Karpas-422 (cell line): Measurements from ENCODE around the gene EVA1B. TPM values are rescaled to one million over a fixed set of nuclear protein-coding genes. Genes with fewer than 3 reads are reported as not detected.
A peak's percentile ranks its signal among the peaks of the same experiment; 100 is the strongest.

ENCODE experiments used
- DNase-seq: peaks from one replicate; pipeline ENCODE4 v3.0.0-alpha.2; 2015
- H2AFZ ChIP-seq: fragments of 200-600 bp; sonication (generic); 2 replicates; pipeline ENCODE4 v1.6.1; 2014; ENCODE audit warnings: antibody characterized with exemption, low read length, mixed read lengths
- H3K27ac ChIP-seq: fragments of 200-600 bp; sonication (generic); 2 replicates; pipeline ENCODE4 v1.5.1; 2014; ENCODE audit warnings: mild to moderate bottlenecking, low read length, moderate library complexity
- H3K27me3 ChIP-seq: fragments of 200-600 bp; sonication (generic); 2 replicates; pipeline ENCODE4 v1.6.1; 2014; ENCODE audit warnings: low read length, mixed read lengths
- H3K36me3 ChIP-seq: fragments of 200-600 bp; sonication (generic); 2 replicates; pipeline ENCODE4 v1.6.1; 2014; ENCODE audit warnings: low read length, mixed read lengths; ENCODE audit not compliant: insufficient read depth
- H3K4me1 ChIP-seq: fragments of 200-600 bp; sonication (generic); 2 replicates; pipeline ENCODE4 v1.6.1; 2014; ENCODE audit warnings: mild to moderate bottlenecking, low read length, mixed read lengths
- H3K4me2 ChIP-seq: fragments of 200-600 bp; sonication (generic); 2 replicates; pipeline ENCODE4 v1.6.1; 2014; ENCODE audit warnings: low read length, low read depth, mild to moderate bottlenecking; ENCODE audit not compliant: poor library complexity, severe bottlenecking
- H3K4me3 ChIP-seq: fragments of 200-600 bp; sonication (generic); 2 replicates; pipeline ENCODE4 v1.5.1; 2014; ENCODE audit warnings: mild to moderate bottlenecking, antibody characterized with exemption, low read length, mixed read lengths
- H3K79me2 ChIP-seq: fragments of 200-600 bp; sonication (generic); 2 replicates; pipeline ENCODE4 v1.6.1; 2014; ENCODE audit warnings: mild to moderate bottlenecking, low read length, mixed read lengths
- H3K9ac ChIP-seq: fragments of 200-600 bp; sonication (generic); 2 replicates; pipeline ENCODE4 v1.6.0; 2014; ENCODE audit warnings: low read length
- H3K9me2 ChIP-seq: fragments of 200-600 bp; sonication (generic), shearing (Covaris generic); replicated peaks from 2 replicates; pipeline ENCODE4 v1.6.0; 2014; ENCODE audit warnings: mild to moderate bottlenecking, low read length, moderate library complexity; ENCODE audit not compliant: insufficient read depth
- H3K9me3 ChIP-seq: fragments of 300-700, 200-600 bp; sonication (generic); 2 replicates; pipeline ENCODE4 v1.6.1; 2014; ENCODE audit warnings: low read length, mixed read lengths
- H4K20me1 ChIP-seq: fragments of 200-600 bp; sonication (generic); 2 replicates; pipeline ENCODE4 v1.6.1; 2014; ENCODE audit warnings: mild to moderate bottlenecking, antibody characterized with exemption, low read length, low read depth; ENCODE audit not compliant: insufficient read depth
- total RNA-seq: library from RNA; depleted of rRNA; stranded (reverse); fragments of >200 nt; shearing (Covaris generic); gene quantifications from 2 replicates; pipeline ENCODE4 v1.2.3, GENCODE V29; 2014; ENCODE audit warnings: low replicate concordance

Gene EVA1B
- total RNA-seq, 1 experiment from 2014 or later, result 0.75 TPM

DNA sequence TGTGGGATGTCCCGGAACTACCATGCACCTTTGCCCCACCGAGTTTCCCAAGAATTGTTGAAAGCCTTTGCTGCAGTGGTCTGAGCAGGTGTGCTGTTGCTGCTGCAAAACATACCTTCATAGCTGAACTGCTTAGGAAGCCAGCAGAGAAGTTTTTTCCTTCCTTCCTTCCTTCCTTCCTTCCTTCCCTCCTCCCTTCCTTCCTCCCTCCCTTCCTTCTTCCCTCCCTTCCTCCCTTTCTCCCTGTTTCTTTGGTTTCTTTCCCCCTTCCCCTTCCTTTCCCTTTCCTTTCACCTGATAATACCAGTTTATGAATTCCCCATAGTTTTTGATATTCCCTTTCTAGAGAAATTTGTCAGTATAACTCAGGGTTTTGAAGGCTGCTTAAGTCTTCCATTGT lies 28.1 kb downstream of the EVA1B start:
- H3K36me3 ChIP-seq, result peaks cover 50% of the 10 kb centered on the region; the same call in 1 of the 2 replicates
- H3K4me3 ChIP-seq, result no peak overlapping the region
- H3K27me3 ChIP-seq, result no peaks in the 10 kb centered on the region
- H4K20me1 ChIP-seq, result no peaks in the 10 kb centered on the region
- H3K4me2 ChIP-seq, result no peak overlapping the region
- no peaks in the 10 kb centered on the region for H3K4me1 ChIP-seq
- no peaks in the 10 kb centered on the region for H3K9me3 ChIP-seq
- no peak for DNase-seq
- no peaks in the 10 kb centered on the region for H3K9me2 ChIP-seq
- H3K9ac ChIP-seq, result no peak overlapping the region
- no peak overlapping the region for H3K27ac ChIP-seq
- no peak overlapping the region for H2AFZ ChIP-seq
- H3K79me2 ChIP-seq, result peaks cover 9% of the 10 kb centered on the region; the same call in 1 of the 2 replicates

DNA sequence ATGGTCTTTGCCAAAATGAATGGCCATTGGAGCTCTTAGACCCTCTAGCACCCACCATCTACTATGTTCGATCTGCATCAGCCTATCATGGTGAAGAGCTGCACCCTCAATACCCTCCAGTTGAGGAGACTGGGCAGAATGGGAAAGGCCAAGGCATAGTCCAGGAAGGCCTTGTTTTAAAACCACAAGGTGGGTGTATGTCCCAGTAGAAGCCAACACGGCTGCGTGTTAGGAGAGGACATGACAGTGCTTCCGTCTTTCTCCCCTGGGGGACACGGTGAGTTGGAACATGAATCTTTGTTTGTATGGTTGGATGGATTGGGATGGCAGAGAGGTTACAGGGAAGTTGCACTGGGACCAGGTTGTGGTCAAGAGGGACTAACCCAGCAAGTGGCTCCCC lies 35.9 kb downstream of the EVA1B start:
- no peaks in the 10 kb centered on the region for H3K27me3 ChIP-seq
- H3K9ac ChIP-seq, result no peak overlapping the region
- H3K79me2 ChIP-seq, result peaks cover 49% of the 10 kb centered on the region
- no peak for DNase-seq
- H3K9me2 ChIP-seq, result no peaks in the 10 kb centered on the region
- no peaks in the 10 kb centered on the region for H4K20me1 ChIP-seq
- no peak overlapping the region for H2AFZ ChIP-seq
- no peak overlapping the region for H3K4me3 ChIP-seq
- H3K36me3 ChIP-seq, result peaks cover 52% of the 10 kb centered on the region
- H3K9me3 ChIP-seq, result no peaks in the 10 kb centered on the region
- H3K4me2 ChIP-seq, result no peak overlapping the region
- H3K4me1 ChIP-seq, result peaks cover 34% of the 10 kb centered on the region
- H3K27ac ChIP-seq, result no peak overlapping the region

DNA sequence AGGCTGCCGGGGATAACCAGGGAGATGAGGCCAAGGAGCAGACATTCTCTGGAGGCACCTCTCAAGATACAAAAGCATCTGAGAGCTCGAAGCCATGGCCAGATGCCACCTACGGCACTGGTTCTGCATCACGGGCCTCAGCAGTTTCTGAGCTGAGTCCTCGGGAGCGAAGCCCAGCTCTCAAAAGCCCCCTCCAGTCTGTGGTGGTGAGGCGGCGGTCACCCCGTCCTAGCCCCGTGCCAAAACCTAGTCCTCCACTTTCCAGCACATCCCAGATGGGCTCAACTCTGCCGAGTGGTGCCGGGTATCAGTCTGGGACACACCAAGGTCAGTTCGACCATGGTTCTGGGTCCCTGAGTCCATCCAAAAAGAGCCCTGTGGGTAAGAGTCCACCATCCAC lies 36.6 kb downstream of the EVA1B start:
- H3K9me3 ChIP-seq, result no peaks in the 10 kb centered on the region

DNA sequence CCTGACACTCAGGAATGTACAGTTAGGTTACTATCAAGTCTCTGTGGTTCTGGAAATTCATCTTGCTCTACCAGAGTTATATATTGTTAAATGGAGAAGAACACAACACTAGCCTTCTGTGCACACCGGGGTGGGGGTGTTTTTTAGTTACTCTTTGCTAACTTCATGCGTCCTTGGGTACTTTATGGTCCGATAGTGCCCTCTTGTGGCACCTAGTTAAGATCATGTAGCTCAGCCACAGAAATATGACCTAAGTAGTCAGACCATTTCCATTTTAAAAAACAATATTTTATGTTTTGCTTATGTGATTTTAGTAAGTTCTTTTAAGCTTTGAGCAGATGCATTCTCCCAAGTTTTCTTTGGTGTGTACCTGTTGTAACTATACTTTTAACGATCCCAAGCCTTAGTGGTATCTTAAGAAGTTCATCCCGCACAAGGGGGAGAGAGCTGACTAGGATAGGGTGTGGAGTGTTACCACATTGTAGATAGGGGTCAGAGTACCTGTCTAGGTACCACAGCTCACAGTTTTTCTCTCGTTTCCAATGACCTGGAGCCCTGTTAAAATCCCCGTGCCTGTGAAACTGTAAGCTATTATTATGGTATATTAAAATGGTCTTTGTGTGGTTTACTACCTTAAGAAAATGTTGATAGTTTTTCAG lies 37.9 kb downstream of the EVA1B start:
- H3K4me1 ChIP-seq, result peaks cover 37% of the 10 kb centered on the region
- H3K9ac ChIP-seq, result no peak overlapping the region
- H3K9me2 ChIP-seq, result no peaks in the 10 kb centered on the region
- peak; percentile 95 for DNase-seq
- H3K4me3 ChIP-seq, result no peak overlapping the region
- peak overlapping the region; percentile 89 for H3K27ac ChIP-seq
- peaks cover 39% of the 10 kb centered on the region for H3K36me3 ChIP-seq
- H2AFZ ChIP-seq, result no peak overlapping the region
- peaks cover 45% of the 10 kb centered on the region for H3K79me2 ChIP-seq
- no peaks in the 10 kb centered on the region for H3K27me3 ChIP-seq
- H3K4me2 ChIP-seq, result peak overlapping the region; percentile 56
- H4K20me1 ChIP-seq, result no peaks in the 10 kb centered on the region
- no peaks in the 10 kb centered on the region for H3K9me3 ChIP-seq

More for the DNA sequence above, 36.6 kb downstream of the EVA1B start:
- no peak overlapping the region for H3K4me3 ChIP-seq
- DNase-seq, result no peak
- no peak overlapping the region for H2AFZ ChIP-seq
- peaks cover 50% of the 10 kb centered on the region for H3K36me3 ChIP-seq
- H3K9ac ChIP-seq, result no peak overlapping the region
- H3K27me3 ChIP-seq, result no peaks in the 10 kb centered on the region
- no peak overlapping the region for H3K4me2 ChIP-seq
- peaks cover 48% of the 10 kb centered on the region for H3K79me2 ChIP-seq
- no peaks in the 10 kb centered on the region for H4K20me1 ChIP-seq
- no peaks in the 10 kb centered on the region for H3K9me2 ChIP-seq
- peaks cover 37% of the 10 kb centered on the region for H3K4me1 ChIP-seq
- H3K27ac ChIP-seq, result no peak overlapping the region

DNA sequence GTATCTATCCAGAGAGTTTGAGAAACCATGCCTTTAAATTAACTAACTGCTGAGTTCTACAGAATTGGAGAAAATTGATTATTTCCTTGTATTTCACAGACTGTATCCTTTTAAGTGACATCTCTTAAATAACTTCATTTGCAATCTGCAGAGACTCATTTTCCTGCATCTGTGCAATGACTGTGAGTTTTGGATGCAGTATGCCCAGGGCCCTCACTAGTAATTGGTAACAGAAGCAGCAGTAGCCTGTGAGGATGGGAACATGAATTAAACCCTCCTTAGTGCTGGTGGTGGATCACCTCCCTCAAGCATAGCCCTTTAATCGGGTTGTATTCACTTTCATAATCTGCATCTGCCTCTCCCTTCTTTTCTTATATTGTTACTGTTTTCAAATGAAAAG lies 38.9 kb downstream of the EVA1B start:
- Histone ChIP-seq H3K9ac (peak overlapping the region; percentile 36), H3K4me3 (no peak overlapping the region), H3K27ac (peak overlapping the region; percentile 89), H3K36me3 (peaks cover 36% of the 10 kb centered on the region), H3K9me2 (no peaks in the 10 kb centered on the region), H3K4me2 (peak overlapping the region; percentile 56), H4K20me1 (no peaks in the 10 kb centered on the region), H2AFZ (no peak overlapping the region), H3K9me3 (no peaks in the 10 kb centered on the region), H3K4me1 (peaks cover 38% of the 10 kb centered on the region), H3K79me2 (peaks cover 51% of the 10 kb centered on the region), H3K27me3 (no peaks in the 10 kb centered on the region)
- no peak for DNase-seq

DNA sequence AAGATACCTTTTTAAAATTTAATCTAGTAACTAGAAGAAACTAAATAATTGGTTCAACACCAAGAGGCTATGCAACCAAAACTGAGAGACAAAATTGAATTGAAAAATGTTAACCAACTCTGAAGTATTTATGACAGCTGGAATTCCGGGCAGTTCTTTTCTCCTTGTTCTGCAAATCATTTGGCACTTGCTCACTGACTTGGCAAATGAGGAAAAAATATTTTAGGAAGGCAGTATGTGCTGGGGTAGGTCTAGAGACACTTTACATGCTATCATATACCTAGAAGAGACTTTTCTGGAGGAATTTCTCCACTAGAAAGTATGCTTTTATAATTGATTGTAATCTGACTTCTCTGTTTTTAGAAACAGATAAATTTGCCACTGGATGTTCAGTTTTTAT lies 39.4 kb downstream of the EVA1B start:
- no peaks in the 10 kb centered on the region for H3K27me3 ChIP-seq
- H3K4me2 ChIP-seq, result peak overlapping the region; percentile 56
- H4K20me1 ChIP-seq, result no peaks in the 10 kb centered on the region
- H3K79me2 ChIP-seq, result peaks cover 55% of the 10 kb centered on the region
- no peak for DNase-seq
- H3K9me2 ChIP-seq, result no peaks in the 10 kb centered on the region
- peak overlapping the region; percentile 89 for H3K27ac ChIP-seq
- H3K4me1 ChIP-seq, result peaks cover 43% of the 10 kb centered on the region
- no peak overlapping the region for H2AFZ ChIP-seq
- H3K36me3 ChIP-seq, result peaks cover 35% of the 10 kb centered on the region
- no peak overlapping the region for H3K4me3 ChIP-seq
- H3K9ac ChIP-seq, result peak overlapping the region; percentile 36
- H3K9me3 ChIP-seq, result no peaks in the 10 kb centered on the region

DNA sequence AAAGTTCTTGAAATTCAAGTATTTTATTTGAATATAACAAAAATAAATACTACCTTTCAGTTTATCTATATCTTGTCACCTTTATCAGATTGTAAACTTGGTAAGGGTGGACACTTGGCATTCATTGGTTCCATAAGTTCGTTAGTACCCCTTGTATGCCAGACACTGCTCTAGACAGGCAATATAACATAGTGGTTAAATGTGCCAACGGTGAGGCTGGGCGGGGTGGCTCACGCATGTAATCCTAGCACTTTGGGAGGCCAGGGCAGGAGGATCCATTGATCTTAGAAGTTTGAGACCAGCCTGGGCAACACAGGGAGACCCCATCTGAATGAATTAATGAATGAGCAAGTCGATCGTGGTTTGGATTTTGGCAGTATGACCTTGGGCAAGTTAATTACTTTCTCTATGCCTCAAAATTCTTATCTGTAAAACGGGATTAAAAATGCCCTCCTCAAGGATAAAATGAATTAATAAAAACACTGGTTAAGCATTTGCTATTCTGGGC lies 43.6 kb downstream of the EVA1B start:
- Histone ChIP-seq H3K27me3 (no peaks in the 10 kb centered on the region), H4K20me1 (no peaks in the 10 kb centered on the region), H3K4me1 (peaks cover 48% of the 10 kb centered on the region), H3K27ac (peak overlapping the region; percentile 76), H3K9me2 (no peaks in the 10 kb centered on the region), H3K36me3 (peaks cover 16% of the 10 kb centered on the region), H3K9ac (no peak overlapping the region), H3K4me3 (no peak overlapping the region), H3K9me3 (no peaks in the 10 kb centered on the region), H3K4me2 (no peak overlapping the region), H3K79me2 (peaks cover 55% of the 10 kb centered on the region), H2AFZ (no peak overlapping the region)
- no peak for DNase-seq

DNA sequence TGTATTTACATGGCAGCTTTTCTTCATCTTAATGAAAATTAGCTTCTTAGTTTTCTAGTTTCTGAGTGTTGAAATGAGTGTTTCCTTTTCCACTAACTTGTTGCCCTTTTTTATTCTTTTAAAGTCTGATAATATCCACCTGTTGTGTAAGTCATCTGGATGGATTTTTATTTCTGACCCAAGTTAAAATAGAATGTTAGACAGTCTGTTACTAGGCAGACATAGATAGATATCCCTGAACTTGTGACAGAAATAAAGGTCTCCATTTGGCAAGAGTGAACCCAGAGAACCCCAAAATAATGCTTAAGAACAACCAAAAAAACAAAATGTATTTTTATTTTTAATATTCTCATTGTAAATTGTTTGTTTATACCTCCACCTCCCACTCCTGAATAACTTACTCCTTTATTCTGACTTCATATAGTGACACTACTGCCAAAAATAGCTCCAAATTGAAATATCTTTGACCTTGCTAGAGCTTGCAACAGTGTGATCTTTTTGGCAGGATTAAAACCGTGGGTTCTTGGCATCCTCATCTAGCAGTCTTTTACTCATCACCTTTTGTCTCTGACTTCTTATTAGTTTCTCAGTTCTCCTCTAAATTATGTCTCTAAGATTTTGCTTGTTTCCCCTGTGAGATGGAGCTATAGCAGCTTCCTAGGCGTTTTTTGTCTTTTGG lies 44.2 kb downstream of the EVA1B start:
- no peaks in the 10 kb centered on the region for H3K9me2 ChIP-seq
- H4K20me1 ChIP-seq, result no peaks in the 10 kb centered on the region
- no peak overlapping the region for H3K9ac ChIP-seq
- no peak overlapping the region for H3K4me3 ChIP-seq
- H3K27ac ChIP-seq, result peak overlapping the region; percentile 76
- no peak overlapping the region for H3K4me2 ChIP-seq
- no peaks in the 10 kb centered on the region for H3K9me3 ChIP-seq
- no peak overlapping the region for H2AFZ ChIP-seq
- peaks cover 57% of the 10 kb centered on the region for H3K79me2 ChIP-seq
- H3K4me1 ChIP-seq, result peaks cover 42% of the 10 kb centered on the region
- peaks cover 10% of the 10 kb centered on the region for H3K36me3 ChIP-seq
- no peak for DNase-seq
- no peaks in the 10 kb centered on the region for H3K27me3 ChIP-seq
